ENCODE results near the gene CCDC106.

Gene CCDC106

DNA sequence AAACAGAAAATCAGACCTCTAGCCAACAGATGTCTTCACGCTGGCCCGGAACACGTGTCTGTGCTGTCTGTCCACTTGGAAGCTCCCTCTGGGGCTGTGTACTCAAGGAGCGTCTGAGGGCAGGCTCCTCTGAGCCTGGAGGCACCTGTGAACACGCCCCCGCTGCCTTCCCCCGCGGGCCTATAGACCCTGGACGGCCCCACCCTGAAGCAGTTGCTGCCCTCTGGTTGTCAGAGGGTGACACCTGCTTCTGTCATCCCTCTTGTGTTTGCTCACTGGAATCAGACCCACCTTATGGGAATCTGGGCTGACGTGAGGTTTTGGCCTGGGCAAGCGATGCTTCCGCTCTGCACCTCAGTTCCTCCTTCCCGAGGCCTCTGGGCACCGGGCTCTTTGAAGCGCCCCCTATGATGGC lies 46.2 kb downstream of the CCDC106 start:
- Histone ChIP-seq H4K20me1 (ENCODE audit: insufficient read depth, low read length) (no peaks in the 10 kb centered on the region), H3K4me3 (ENCODE audit: low read length) (no peak overlapping the region), H3K9ac (ENCODE audit: low read length) (no peak overlapping the region), H3K36me3 (replicated peaks; ENCODE audit: insufficient read depth, low read length) (no peaks in the 10 kb centered on the region), H3K9me3 (replicated peaks; ENCODE audit: insufficient read depth, low read length) (no peaks in the 10 kb centered on the region), H3K27ac (ENCODE audit: low read length) (no peak overlapping the region), H2AFZ (ENCODE audit: low read length) (no peak overlapping the region), H3K79me2 (ENCODE audit: low read length) (peaks cover 2% of the 10 kb centered on the region; the same call in 1 of the 2 replicates), H3K4me2 (ENCODE audit: low read depth, low read length) (no peak overlapping the region), H3F3A (ENCODE audit: insufficient read depth, low read length) (no peaks in the 10 kb centered on the region), H3K27me3 (replicated peaks; ENCODE audit: insufficient read depth, low read length) (no peaks in the 10 kb centered on the region), H3K9me2 (replicated peaks; ENCODE audit: insufficient read depth, low read length) (no peaks in the 10 kb centered on the region), H3K4me1 (ENCODE audit: low read length) (no peaks in the 10 kb centered on the region)
- TF ChIP-seq EZH2phosphoT487 (IDR thresholded peaks at IDR 0.05; ENCODE audit: low read length), result no peak
- no peak for TF ChIP-seq EZH2 (optimal IDR thresholded peaks at IDR 0.05; ENCODE audit: low read depth, low read length)
- TF ChIP-seq, protein P1, sequence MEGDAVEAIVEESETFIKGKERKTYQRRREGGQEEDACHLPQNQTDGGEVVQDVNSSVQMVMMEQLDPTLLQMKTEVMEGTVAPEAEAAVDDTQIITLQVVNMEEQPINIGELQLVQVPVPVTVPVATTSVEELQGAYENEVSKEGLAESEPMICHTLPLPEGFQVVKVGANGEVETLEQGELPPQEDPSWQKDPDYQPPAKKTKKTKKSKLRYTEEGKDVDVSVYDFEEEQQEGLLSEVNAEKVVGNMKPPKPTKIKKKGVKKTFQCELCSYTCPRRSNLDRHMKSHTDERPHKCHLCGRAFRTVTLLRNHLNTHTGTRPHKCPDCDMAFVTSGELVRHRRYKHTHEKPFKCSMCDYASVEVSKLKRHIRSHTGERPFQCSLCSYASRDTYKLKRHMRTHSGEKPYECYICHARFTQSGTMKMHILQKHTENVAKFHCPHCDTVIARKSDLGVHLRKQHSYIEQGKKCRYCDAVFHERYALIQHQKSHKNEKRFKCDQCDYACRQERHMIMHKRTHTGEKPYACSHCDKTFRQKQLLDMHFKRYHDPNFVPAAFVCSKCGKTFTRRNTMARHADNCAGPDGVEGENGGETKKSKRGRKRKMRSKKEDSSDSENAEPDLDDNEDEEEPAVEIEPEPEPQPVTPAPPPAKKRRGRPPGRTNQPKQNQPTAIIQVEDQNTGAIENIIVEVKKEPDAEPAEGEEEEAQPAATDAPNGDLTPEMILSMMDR (IDR thresholded peaks at IDR 0.05; ENCODE audit: low read length), result no peak
- DNase-seq, result no peak

DNA sequence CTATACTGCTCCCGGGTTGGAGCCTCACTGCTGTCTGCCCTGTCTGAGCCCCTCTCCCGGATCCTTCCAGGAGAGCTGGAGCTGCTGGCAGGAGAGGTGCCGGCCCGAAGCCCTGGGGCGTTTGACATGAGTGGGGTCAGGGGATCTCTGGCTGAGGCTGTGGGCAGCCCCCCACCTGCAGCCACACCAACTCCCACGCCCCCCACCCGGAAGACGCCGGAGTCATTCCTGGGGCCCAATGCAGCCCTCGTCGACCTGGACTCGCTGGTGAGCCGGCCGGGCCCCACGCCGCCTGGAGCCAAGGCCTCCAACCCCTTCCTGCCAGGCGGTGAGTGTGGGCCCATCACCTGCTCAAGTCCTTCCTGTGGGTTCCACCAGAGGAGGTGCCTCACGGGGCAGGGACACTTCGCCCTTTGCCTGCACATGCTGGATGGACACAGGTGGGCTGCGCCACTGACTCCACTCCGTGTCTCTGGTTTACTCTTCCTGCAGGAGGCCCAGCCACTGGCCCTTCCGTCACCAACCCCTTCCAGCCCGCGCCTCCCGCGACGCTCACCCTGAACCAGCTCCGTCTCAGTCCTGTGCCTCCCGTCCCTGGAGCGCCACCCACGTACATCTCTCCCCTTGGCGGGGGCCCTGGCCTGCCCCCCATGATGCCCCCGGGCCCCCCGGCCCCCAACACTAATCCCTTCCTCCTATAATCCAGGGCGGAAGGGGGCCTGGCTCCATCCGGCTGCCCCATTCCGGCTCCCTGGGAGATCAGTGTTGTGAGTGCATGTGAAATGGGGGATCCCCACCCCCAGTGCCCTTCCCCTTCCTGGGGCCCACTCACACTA lies 46.9 kb downstream of the CCDC106 start:
- H3F3A ChIP-seq (ENCODE audit: insufficient read depth, low read length), result no peaks in the 10 kb centered on the region

DNA sequence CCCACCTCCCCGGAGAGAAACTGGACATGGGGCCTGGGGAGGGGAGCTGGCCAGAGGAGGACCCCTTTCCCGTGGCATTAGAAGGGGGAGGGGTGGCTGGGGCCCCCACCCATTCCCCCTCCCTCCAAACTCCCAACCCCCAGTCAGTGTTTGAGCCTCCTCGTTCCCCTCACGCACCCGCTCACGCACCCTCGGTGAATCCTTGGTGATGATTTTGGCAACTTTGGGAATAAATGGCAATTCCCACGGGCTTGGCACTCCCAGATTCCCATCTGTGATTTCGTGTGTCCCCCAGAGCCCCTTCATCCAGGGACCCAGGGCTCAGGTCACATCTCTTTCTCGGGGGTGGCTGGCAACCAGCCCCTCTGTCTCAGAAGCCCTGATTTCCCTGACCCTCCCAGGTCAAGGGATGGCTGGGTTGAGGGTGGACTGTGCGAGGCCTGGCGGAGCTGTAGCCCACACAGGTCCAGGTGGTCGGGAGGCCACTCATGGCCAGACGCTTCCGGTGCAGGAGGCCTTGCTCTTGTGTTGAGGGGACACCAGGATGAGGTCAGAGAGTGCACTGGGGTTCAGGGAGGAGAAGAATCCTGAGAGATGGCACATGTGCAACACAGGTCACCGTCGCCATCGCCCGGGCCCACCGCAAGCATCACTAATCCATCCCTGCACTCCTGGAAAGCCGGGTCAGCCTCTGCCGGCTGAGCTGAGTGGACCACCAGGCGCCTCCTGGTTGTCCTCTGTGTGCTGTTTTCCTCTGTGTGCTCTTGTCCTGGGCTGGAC lies 47.7 kb downstream of the CCDC106 start:
- no peak for DNase-seq
- Histone ChIP-seq H2AFZ (ENCODE audit: low read length) (no peak overlapping the region), H4K20me1 (ENCODE audit: insufficient read depth, low read length) (no peaks in the 10 kb centered on the region), H3K79me2 (ENCODE audit: low read length) (no peaks in the 10 kb centered on the region), H3K4me3 (ENCODE audit: low read length) (no peak overlapping the region), H3K9me2 (replicated peaks; ENCODE audit: insufficient read depth, low read length) (no peaks in the 10 kb centered on the region), H3K27me3 (replicated peaks; ENCODE audit: insufficient read depth, low read length) (no peaks in the 10 kb centered on the region), H3K4me1 (ENCODE audit: low read length) (no peaks in the 10 kb centered on the region), H3F3A (ENCODE audit: insufficient read depth, low read length) (no peaks in the 10 kb centered on the region), H3K36me3 (replicated peaks; ENCODE audit: insufficient read depth, low read length) (no peaks in the 10 kb centered on the region), H3K9me3 (replicated peaks; ENCODE audit: insufficient read depth, low read length) (no peaks in the 10 kb centered on the region), H3K27ac (ENCODE audit: low read length) (no peak overlapping the region), H3K4me2 (ENCODE audit: low read depth, low read length) (no peak overlapping the region), H3K9ac (ENCODE audit: low read length) (no peak overlapping the region)
- TF ChIP-seq EZH2phosphoT487 (IDR thresholded peaks at IDR 0.05; ENCODE audit: low read length), result no peak
- TF ChIP-seq EZH2 (optimal IDR thresholded peaks at IDR 0.05; ENCODE audit: low read depth, low read length), result no peak
- TF ChIP-seq, protein P1 (IDR thresholded peaks at IDR 0.05; ENCODE audit: low read length), result no peak

More for the DNA sequence above, 46.9 kb downstream of the CCDC106 start:
- no peak for DNase-seq
- Histone ChIP-seq H3K79me2 (ENCODE audit: low read length) (no peaks in the 10 kb centered on the region), H3K9me3 (replicated peaks; ENCODE audit: insufficient read depth, low read length) (no peaks in the 10 kb centered on the region), H3K36me3 (replicated peaks; ENCODE audit: insufficient read depth, low read length) (no peaks in the 10 kb centered on the region), H3K9me2 (replicated peaks; ENCODE audit: insufficient read depth, low read length) (no peaks in the 10 kb centered on the region), H3K27ac (ENCODE audit: low read length) (no peak overlapping the region), H3K4me3 (ENCODE audit: low read length) (no peak overlapping the region), H3K9ac (ENCODE audit: low read length) (no peak overlapping the region), H3K27me3 (replicated peaks; ENCODE audit: insufficient read depth, low read length) (no peaks in the 10 kb centered on the region), H3K4me1 (ENCODE audit: low read length) (no peaks in the 10 kb centered on the region), H4K20me1 (ENCODE audit: insufficient read depth, low read length) (no peaks in the 10 kb centered on the region), H2AFZ (ENCODE audit: low read length) (no peak overlapping the region), H3K4me2 (ENCODE audit: low read depth, low read length) (no peak overlapping the region)
- no peak for TF ChIP-seq EZH2 (optimal IDR thresholded peaks at IDR 0.05; ENCODE audit: low read depth, low read length)
- TF ChIP-seq, protein P1 (IDR thresholded peaks at IDR 0.05; ENCODE audit: low read length), result no peak
- TF ChIP-seq EZH2phosphoT487 (IDR thresholded peaks at IDR 0.05; ENCODE audit: low read length), result no peak

Measured in MM.1S (cell line).